Esophagus squamous epithelium (tissue), 5 donors: ENCODE data around the gene ANKFN1. TPM values are rescaled to one million over a fixed set of nuclear protein-coding genes. Genes with fewer than 3 reads are reported as not detected.
A peak's percentile ranks its signal among the peaks of the same experiment; 100 is the strongest.

ENCODE experiments used
- DNase-seq: peaks from one replicate; lab custom pipeline; 2025; lab: John Stamatoyannopoulos, UW
- H3K27ac ChIP-seq, 4 donors: fragments of 200-600 bp; sonication (generic); one replicate each; pipeline ENCODE4 v1.5.1; 2016 to 2019; ENCODE audit warnings: mild to moderate bottlenecking in 1 of 4
- H3K27me3 ChIP-seq, 4 donors: fragments of 200-600 bp; sonication (generic); 1 replicate in 3 of 4; 2 replicates in 1 of 4; pipeline versions ENCODE4 v1.5.1 to v1.6.0; 2017 to 2021; ENCODE audit warnings: antibody characterized with exemption in 1 of 4
- H3K36me3 ChIP-seq, 3 donors: fragments of 200-600 bp; sonication (generic); one replicate each; pipeline ENCODE4 v1.5.1; 2016 to 2019
- H3K4me1 ChIP-seq, 3 donors: fragments of 200-600 bp; sonication (generic); one replicate each; pipeline ENCODE4 v1.5.1; 2017 to 2019
- H3K4me3 ChIP-seq, 4 donors: fragments of 200-600 bp; sonication (generic); 1 replicate in 3 of 4; 2 replicates in 1 of 4; pipeline ENCODE4 v1.5.1; 2016 to 2019; ENCODE audit warnings: mild to moderate bottlenecking in 2 of 4, moderate library complexity in 1 of 4
- H3K9me3 ChIP-seq, 3 donors: fragments of 200-600 bp; sonication (generic); one replicate each; pipeline ENCODE4 v1.5.1; 2016 to 2019
- POLR2A ChIP-seq, 4 donors: fragments of 450-650 bp; IDR thresholded peaks; one replicate each; pipeline ENCODE4 v1.6.1; 2017; ENCODE audit warnings: antibody characterized with exemption in 4 of 4, mild to moderate bottlenecking in 4 of 4, moderate library complexity in 3 of 4
- WGBS, 2 donors: methylation state at CpG; one replicate each; pipeline ENCODE4 v1.1.5; 2018; 5-methylcytosine and 5-hydroxymethylcytosine counted together
- intact Hi-C: fragments of 100-400 bp; cut with DNase I; formaldehyde crosslinking; loops from one replicate; pipeline ENCODE4 v1.15.0; 2022
- total RNA-seq, 4 donors: library from RNA; depleted of rRNA; stranded (reverse); fragments of >200 nt; gene quantifications; one replicate each; pipeline ENCODE4 v1.1.0, GENCODE V29; 2016
- TF ChIP-seq, protein P1 (sequence below), 6 experiments: fragments of 450-650 bp in 4 of 6; fragments of 200-600 bp in 2 of 6; sonication (generic) in 2 of 6; IDR thresholded peaks; one replicate each; pipeline ENCODE4 v1.5.1; 2016 to 2019; ENCODE audit warnings: antibody characterized with exemption in 6 of 6, mild to moderate bottlenecking in 4 of 6, moderate library complexity in 4 of 6
- donor health status: DM: yes; HTN: yes; CAD: no.

ANKFN1 gene
- total RNA-seq, result under 1 TPM in 2 of 4 donors, not detected in 2; under 0.01 to 0.31 TPM

DNA sequence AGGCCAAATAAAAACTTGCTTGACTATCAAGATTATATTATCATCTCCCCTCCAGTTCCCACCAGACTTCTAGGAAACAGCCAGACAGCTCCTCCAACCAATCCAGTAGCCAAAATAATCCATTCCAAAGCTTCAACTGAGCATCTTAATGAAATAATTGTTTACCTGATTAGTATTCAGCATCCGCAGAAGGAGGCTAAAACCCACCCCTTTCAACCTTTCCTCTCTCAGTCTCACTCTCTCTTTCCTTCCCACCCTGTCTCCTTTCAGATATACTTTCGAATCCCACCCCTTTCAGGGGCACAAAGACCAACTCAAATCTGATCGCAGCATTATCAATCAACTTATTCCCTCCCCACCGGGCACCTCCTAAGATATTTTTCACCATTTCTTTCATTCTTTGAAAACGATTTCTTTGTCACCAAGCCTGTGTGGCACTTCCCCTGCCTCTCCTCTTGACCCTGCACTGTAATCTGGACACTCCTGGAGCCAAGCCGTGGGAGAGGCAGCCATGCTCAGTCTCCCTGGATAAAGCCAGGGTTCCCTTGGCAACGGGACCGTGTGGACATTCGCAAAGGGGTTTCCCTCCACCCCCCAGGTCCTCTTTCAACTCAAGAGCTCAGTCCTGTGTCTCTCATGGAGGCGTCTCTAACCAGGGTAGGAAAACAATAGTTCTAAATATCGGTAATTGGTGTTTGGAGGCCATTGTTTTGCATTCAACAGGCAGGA lies at the start of gene ANKFN1:
Gene ANKFN1 (plus strand): TSS at position 602 of the 729 bp plus-strand sequence. CDS start 59,193 bp downstream, outside the sequence.
- no peak within 1 kb of the TSS for H3K4me3 ChIP-seq
- intact Hi-C loops, result no loop called here
- H3K4me1 ChIP-seq, result no peaks in the 10 kb centered on the region
- WGBS, 2 donors, result 65 to 72% methylated on average over 11 of the region's 11 CpGs
- H3K27ac ChIP-seq, result peak within 1 kb of the TSS in 1 of 4 donors; percentile 3
- DNase-seq, result no peak
- no peaks in the 10 kb centered on the region for H3K36me3 ChIP-seq
- TF ChIP-seq, protein P1, sequence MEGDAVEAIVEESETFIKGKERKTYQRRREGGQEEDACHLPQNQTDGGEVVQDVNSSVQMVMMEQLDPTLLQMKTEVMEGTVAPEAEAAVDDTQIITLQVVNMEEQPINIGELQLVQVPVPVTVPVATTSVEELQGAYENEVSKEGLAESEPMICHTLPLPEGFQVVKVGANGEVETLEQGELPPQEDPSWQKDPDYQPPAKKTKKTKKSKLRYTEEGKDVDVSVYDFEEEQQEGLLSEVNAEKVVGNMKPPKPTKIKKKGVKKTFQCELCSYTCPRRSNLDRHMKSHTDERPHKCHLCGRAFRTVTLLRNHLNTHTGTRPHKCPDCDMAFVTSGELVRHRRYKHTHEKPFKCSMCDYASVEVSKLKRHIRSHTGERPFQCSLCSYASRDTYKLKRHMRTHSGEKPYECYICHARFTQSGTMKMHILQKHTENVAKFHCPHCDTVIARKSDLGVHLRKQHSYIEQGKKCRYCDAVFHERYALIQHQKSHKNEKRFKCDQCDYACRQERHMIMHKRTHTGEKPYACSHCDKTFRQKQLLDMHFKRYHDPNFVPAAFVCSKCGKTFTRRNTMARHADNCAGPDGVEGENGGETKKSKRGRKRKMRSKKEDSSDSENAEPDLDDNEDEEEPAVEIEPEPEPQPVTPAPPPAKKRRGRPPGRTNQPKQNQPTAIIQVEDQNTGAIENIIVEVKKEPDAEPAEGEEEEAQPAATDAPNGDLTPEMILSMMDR (IDR thresholded peaks at IDR 0.05), result no peak
- TF ChIP-seq POLR2A (IDR thresholded peaks at IDR 0.05), result no peak
- peaks cover 0 to 6% (median 0%) of the 10 kb centered on the region in 4 donors for H3K27me3 ChIP-seq
- H3K9me3 ChIP-seq, result no peaks in the 10 kb centered on the region

GRCh38 chr17:56108811-56109284 lies 44.4 kb upstream of the ANKFN1 start:
- no peaks in the 10 kb centered on the region for H3K4me1 ChIP-seq
- intact Hi-C loops, result no loop called here
- no peak for DNase-seq
- no peaks in the 10 kb centered on the region for H3K9me3 ChIP-seq
- no peaks in the 10 kb centered on the region for H3K36me3 ChIP-seq
- 78 to 82% methylated on average over 2 of the region's 2 CpGs for WGBS, 2 donors
- TF ChIP-seq, protein P1 (IDR thresholded peaks at IDR 0.05), result no peak
- no peak for TF ChIP-seq POLR2A (IDR thresholded peaks at IDR 0.05)
- H3K27ac ChIP-seq, result no peak overlapping the region
- no peaks in the 10 kb centered on the region for H3K27me3 ChIP-seq
- no peak overlapping the region for H3K4me3 ChIP-seq

DNA sequence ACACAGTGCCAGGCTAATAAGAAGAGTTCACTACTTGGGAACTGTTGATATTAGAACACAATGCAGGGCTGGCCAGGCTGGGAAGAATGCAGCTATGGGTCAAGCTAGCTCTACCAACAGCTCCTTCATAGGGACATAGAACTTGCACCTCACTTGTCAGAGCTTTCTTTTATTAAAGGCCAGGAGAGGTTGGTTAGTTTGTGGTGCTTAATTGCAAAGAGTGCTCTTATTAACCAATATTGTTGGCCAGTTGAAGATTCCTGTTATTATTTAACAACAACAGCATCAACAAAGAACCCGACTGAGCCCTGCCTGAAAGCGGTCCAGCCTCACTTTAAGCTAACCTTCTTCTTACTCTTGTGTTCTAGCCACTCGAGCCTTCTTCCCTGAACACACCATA lies 43.4 kb upstream of the ANKFN1 start:
- no peak overlapping the region for H3K4me3 ChIP-seq
- H3K27ac ChIP-seq, result no peak overlapping the region
- intact Hi-C loops, result no loop called here
- no peaks in the 10 kb centered on the region for H3K4me1 ChIP-seq
- H3K36me3 ChIP-seq, result no peaks in the 10 kb centered on the region
- TF ChIP-seq, protein P1 (IDR thresholded peaks at IDR 0.05), result no peak
- no peak for TF ChIP-seq POLR2A (IDR thresholded peaks at IDR 0.05)
- no peaks in the 10 kb centered on the region for H3K27me3 ChIP-seq
- 66 to 81% methylated on average over 3 of the region's 3 CpGs for WGBS, 2 donors
- no peak for DNase-seq
- H3K9me3 ChIP-seq, result no peaks in the 10 kb centered on the region

GRCh38 chr17:56110463-56111135 lies 42.7 kb upstream of the ANKFN1 start:
- Histone ChIP-seq H3K4me3 (no peak overlapping the region), H3K27me3 (no peaks in the 10 kb centered on the region), H3K4me1 (no peaks in the 10 kb centered on the region), H3K36me3 (no peaks in the 10 kb centered on the region), H3K9me3 (no peaks in the 10 kb centered on the region), H3K27ac (no peak overlapping the region)
- no peak for DNase-seq
- intact Hi-C loops, result no loop called here
- no peak for TF ChIP-seq POLR2A (IDR thresholded peaks at IDR 0.05)
- TF ChIP-seq, protein P1 (IDR thresholded peaks at IDR 0.05), result no peak
- 62 to 68% methylated on average over 4 of the region's 4 CpGs for WGBS, 2 donors
